Measurements from ENCODE around the gene PRSS23.
A peak's percentile ranks its signal among the peaks of the same experiment; 100 is the strongest.

PRSS23 gene

DNA sequence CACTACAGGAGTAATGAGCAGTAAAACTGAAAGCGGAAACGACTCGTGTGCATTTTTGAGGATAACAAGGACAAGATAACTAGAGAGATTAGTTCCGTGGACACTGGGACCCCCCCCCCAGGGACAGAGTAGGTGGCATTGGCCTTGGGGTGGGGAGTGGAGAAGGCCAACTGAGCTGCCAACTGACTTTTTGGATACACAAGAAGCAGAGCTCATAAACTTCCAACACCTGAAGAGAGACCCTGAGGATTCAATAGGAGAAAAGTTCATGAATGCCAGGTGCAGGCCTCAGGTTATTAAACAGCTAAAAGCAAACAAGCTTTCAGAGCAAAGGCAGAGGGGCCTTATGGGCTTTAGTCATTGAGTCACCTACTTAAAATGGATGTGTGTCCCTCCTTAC lies 17.6 kb upstream of the PRSS23 start:
- Histone ChIP-seq H3K27me3 (ENCODE audit: insufficient read depth, poor library complexity, severe bottlenecking) (no peaks in the 10 kb centered on the region), H3K36me3 (ENCODE audit: low read depth) (no peaks in the 10 kb centered on the region), H3K27ac (ENCODE audit: poor library complexity, severe bottlenecking) (no peak overlapping the region), H3K4me1 (ENCODE audit: insufficient read depth, poor library complexity, severe bottlenecking) (peaks cover 14% of the 10 kb centered on the region), H3K9me3 (ENCODE audit: severe bottlenecking) (no peaks in the 10 kb centered on the region), H3K4me3 (ENCODE audit: severe bottlenecking) (no peak overlapping the region)
- DNase-seq (ENCODE audit: low spot score) (no peak), ATAC-seq (ENCODE audit: low read depth) (no peak)
- TF ChIP-seq CTCF (IDR thresholded peaks at IDR 0.05; ENCODE audit: poor library complexity, severe bottlenecking) = no peak

DNA sequence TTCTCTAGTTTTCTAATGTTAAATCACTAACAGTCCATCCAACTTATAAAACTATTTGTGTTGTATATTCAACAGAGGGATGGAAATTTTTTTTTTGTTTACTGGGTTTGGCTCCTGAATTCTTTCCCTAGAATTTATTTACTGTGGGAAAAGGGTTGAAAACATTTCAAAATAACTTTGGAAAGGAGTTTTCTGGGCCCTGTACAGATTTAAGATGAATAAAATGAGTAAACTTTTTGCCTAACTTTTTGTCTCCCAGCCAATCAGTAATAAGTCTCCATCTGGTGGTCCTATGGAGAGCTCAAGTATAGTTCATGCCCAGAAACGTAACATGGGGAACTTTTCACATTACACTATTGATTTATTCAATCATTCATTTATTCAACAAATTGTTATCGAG lies 16.7 kb upstream of the PRSS23 start:
- H3K4me3 ChIP-seq (ENCODE audit: severe bottlenecking) = no peak overlapping the region
- DNase-seq (ENCODE audit: low spot score) (no peak), ATAC-seq (ENCODE audit: low read depth) (no peak)
- no peaks in the 10 kb centered on the region for H3K36me3 ChIP-seq (ENCODE audit: low read depth)
- H3K9me3 ChIP-seq (ENCODE audit: severe bottlenecking) = no peaks in the 10 kb centered on the region
- H3K27ac ChIP-seq (ENCODE audit: poor library complexity, severe bottlenecking) = no peak overlapping the region
- TF ChIP-seq CTCF (IDR thresholded peaks at IDR 0.05; ENCODE audit: poor library complexity, severe bottlenecking) = no peak
- no peaks in the 10 kb centered on the region for H3K27me3 ChIP-seq (ENCODE audit: insufficient read depth, poor library complexity, severe bottlenecking)
- H3K4me1 ChIP-seq (ENCODE audit: insufficient read depth, poor library complexity, severe bottlenecking) = peaks cover 14% of the 10 kb centered on the region

- Histone ChIP-seq H3K4me1 (ENCODE audit: insufficient read depth, poor library complexity, severe bottlenecking) (peaks cover 14% of the 10 kb centered on the region), H3K36me3 (ENCODE audit: low read depth) (no peaks in the 10 kb centered on the region), H3K9me3 (ENCODE audit: severe bottlenecking) (no peaks in the 10 kb centered on the region), H3K27me3 (ENCODE audit: insufficient read depth, poor library complexity, severe bottlenecking) (no peaks in the 10 kb centered on the region), H3K4me3 (ENCODE audit: severe bottlenecking) (no peak overlapping the region), H3K27ac (ENCODE audit: poor library complexity, severe bottlenecking) (no peak overlapping the region)
- DNase-seq (ENCODE audit: low spot score) = no peak
- no peak for TF ChIP-seq CTCF (IDR thresholded peaks at IDR 0.05; ENCODE audit: poor library complexity, severe bottlenecking)
- peak; percentile 45 for ATAC-seq (ENCODE audit: low read depth)
Measured at GRCh38 chr11:86784241-86784681, 16.1 kb upstream of the PRSS23 start.

DNA sequence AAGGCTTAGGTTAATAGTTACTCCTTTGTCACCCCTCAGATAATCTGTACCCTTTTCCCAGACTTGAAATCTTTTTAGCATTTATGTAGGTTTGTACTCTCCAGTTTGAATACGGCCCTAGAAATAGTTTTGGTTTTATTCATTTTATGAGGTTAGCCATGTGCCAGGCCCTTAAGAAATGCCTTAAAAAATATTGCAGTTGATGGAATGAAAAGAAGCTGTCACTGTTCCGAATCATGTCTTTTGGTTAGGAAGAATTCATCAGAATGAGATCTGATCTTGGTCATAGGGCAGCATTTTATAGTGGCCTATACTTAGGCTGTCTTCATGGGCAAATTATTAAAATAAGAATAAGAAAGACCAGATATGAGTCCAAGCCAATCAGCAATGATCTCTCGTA lies 14.8 kb upstream of the PRSS23 start:
- Histone ChIP-seq H3K9me3 (ENCODE audit: severe bottlenecking) (no peaks in the 10 kb centered on the region), H3K36me3 (ENCODE audit: low read depth) (no peaks in the 10 kb centered on the region), H3K4me3 (ENCODE audit: severe bottlenecking) (no peak overlapping the region), H3K27me3 (ENCODE audit: insufficient read depth, poor library complexity, severe bottlenecking) (no peaks in the 10 kb centered on the region), H3K27ac (ENCODE audit: poor library complexity, severe bottlenecking) (no peak overlapping the region), H3K4me1 (ENCODE audit: insufficient read depth, poor library complexity, severe bottlenecking) (peaks cover 18% of the 10 kb centered on the region)
- no peak for ATAC-seq (ENCODE audit: low read depth)
- TF ChIP-seq CTCF (IDR thresholded peaks at IDR 0.05; ENCODE audit: poor library complexity, severe bottlenecking) = no peak
- no peak for DNase-seq (ENCODE audit: low spot score)

- no peak for TF ChIP-seq CTCF (IDR thresholded peaks at IDR 0.05; ENCODE audit: poor library complexity, severe bottlenecking)
- ATAC-seq (ENCODE audit: low read depth) = no peak
Measured at GRCh38 chr11:86787018-86787536, 13.3 kb upstream of the PRSS23 start.

More at GRCh38 chr11:86787018-86787536, 13.3 kb upstream of the PRSS23 start:
- Histone ChIP-seq H3K36me3 (ENCODE audit: low read depth) (no peaks in the 10 kb centered on the region), H3K4me3 (ENCODE audit: severe bottlenecking) (no peak overlapping the region), H3K27me3 (ENCODE audit: insufficient read depth, poor library complexity, severe bottlenecking) (no peaks in the 10 kb centered on the region), H3K27ac (ENCODE audit: poor library complexity, severe bottlenecking) (no peak overlapping the region), H3K4me1 (ENCODE audit: insufficient read depth, poor library complexity, severe bottlenecking) (peaks cover 18% of the 10 kb centered on the region), H3K9me3 (ENCODE audit: severe bottlenecking) (no peaks in the 10 kb centered on the region)
- no peak for DNase-seq (ENCODE audit: low spot score)

All from RWPE2 (cell line).